GM19239 (cell line): Measurements from ENCODE around the gene PCMTD2.

Source experiments
- DNase-seq: peaks from one replicate; pipeline ENCODE4 v3.0.0; 2011; ENCODE audit warnings: low spot score; ENCODE audit not compliant: insufficient read length
- FAIRE-seq: peaks from 2 replicates; lab custom pipeline; 2011; peaks lifted over from hg19 to GRCh38; lab: Jason Lieb, UNC

Gene PCMTD2

DNA sequence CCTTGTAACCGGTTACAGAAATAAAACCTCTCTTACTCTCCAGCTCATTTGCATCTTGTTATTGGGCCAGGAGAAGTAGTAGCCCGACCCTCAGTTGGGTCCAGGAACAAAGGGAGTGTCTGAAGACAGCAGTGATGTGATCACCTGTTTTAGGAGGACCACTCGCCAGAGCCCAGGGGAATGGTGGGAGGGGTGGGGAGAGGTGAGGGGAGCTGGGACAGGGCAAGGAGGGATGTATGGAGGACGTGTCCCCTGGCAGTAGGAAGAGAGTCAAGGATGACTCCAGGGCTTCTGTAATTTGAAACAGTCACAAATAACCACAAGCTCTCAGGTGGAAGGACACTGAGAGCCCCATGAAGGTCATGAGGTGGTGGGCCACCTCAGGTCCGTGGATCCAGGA is 1.4 kb upstream of the PCMTD2 start:
- no peak for FAIRE-seq
- DNase-seq = no peak

DNA sequence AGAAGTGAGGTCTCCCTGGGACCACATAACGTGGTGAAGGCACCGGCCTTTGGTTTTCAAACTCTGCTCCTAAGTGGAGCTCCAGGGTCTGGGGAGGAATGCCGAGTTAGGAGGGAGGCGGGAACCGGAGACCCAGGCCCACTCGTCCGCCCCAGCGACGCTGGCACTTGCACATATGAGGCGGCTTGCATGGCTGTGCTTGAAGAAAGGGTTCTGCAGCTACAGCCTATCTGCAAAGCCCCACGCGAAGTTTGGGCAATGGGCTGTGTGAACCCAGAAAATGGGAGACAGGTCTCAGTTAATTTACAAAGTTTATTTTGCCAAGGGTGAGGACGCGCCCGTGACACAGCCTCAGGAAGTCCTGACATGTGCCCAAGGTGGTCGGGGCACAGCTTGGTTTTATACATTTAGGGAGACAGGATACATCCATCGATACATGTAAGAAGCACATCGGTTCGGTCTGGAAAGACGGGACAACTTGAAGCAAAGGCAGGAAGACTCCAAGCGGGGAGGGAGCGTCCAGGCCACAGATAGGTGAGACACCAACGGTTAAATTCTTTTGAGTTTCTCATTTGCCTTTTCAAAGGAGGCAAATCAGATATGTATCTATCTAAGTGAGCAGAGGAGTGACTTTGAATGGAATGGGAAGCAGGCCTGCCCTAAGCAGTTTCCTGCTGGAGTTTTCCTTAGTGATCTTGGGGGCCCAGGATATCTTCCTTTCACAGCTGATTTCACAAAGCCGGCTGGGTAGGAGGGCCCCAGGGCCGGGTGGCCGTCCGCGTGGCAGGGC is 782 bp upstream of the PCMTD2 start:
- DNase-seq (no peak), FAIRE-seq (no peak)

DNA sequence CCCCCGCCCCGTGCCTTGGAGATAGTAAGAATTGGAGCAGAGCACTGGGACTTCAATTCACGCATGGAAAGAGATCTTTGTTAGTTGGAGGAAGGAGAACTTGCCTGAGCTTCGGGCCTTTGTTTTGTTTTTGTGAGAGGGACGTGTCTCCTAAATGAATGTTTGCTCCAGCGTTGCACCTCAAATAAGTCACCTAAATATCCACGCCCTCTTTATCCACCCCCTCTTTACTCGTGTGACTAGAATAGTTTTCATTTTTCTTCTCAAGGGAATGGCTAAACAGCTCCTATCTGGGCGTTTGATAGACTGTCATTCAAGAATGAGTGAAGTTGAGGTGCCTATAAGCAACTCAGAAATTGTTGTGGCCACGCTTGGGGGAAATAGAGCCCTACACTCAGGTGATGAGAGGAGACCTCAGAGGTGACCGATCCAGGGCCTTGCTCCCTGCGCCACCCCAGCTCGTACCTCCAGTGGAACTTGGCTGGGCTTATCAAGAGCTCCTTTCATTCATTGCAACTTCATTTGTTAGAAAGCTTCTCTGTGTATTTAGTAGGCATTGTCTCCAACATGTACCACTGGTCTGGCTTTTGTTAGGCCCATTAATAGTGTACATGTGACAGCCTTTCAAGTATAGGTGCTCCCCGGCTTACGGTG is 861 bp downstream of the PCMTD2 start:
- FAIRE-seq (no peak), DNase-seq (no peak)

DNA sequence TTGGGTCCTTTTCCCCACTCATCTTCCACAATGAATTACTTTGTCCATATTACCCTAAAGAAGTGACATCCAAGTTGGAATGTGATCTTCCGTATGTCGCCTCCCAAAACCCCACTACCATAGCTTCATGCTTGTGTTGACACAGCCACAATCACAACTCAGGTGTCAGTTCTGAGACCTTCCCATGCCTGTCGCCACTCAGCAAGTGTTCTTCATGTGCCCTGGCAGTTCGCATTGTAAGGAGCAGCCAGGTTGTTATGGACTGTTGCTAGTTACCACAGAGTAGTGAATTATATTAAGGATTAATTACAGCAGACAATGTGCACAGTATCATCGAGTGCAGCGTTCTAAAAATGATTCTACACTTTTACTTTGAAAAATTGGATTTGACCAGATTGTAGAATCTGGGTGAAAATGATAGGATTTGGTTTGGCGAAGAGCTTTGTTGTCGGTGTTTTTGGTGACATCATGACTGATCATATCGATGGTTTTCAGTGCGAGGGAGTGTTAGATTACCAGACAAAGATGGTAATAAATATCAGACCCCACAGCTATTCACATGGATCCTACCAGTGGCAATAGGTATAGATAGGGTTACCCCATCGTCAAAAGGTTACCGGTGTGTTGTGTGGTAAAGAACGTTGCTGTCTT is 1.7 kb downstream of the PCMTD2 start:
- DNase-seq (no peak), FAIRE-seq (no peak)

DNA sequence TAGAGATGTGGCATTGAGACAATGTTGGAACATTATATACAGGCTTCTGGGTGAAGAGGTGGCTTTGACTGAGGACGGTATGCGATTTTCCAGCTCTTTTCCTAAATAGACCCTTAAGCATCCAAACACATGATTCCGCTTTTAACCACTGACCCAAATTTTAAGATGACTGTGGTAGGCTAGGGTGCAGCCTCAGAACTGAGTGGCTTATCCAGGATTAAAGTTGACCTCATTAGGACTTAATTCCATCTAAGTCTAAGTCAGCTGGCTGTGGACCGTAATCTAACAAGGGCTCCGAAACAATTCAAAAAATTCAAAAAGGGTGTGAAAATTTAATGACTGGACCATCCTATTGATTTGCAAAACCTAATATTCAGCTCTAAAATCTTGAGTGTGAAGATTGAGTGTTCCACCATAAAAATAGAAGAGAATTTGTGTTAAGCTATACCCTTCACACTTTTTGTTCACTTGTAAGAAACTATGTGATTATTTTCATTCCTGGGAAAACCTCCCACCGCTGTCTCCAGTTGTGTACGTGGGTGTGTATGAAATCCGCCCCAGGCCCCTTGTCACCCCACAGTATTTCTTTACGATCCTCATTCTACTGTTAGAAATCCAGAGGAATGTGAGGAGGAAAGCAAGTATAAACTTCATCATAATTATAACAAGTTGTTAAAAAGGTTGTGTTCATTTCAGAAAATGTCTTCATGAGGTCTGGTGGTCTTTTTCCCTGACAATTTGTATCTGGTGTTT is 2.7 kb downstream of the PCMTD2 start:
- FAIRE-seq (no peak), DNase-seq (no peak)

DNA sequence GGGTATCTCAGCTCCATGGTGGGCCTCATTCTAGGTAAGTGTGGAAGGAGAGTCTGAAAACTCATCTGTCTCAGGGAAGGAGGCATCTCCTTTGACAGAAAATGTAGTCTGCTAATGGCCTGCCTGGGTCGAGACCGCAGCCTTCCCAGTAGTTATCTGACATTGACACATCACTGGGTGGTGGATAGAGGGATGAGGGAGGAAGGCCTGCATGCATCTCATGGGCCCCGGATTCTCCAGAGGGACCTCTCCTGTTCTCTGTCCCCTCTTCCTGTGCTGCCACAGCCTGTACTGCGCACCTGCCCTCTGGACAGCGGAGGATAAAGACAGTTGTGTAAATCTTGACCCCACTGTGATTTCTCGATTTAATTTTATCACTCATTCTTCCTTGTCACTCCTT is 4.7 kb downstream of the PCMTD2 start:
- FAIRE-seq = no peak
- DNase-seq = no peak

DNA sequence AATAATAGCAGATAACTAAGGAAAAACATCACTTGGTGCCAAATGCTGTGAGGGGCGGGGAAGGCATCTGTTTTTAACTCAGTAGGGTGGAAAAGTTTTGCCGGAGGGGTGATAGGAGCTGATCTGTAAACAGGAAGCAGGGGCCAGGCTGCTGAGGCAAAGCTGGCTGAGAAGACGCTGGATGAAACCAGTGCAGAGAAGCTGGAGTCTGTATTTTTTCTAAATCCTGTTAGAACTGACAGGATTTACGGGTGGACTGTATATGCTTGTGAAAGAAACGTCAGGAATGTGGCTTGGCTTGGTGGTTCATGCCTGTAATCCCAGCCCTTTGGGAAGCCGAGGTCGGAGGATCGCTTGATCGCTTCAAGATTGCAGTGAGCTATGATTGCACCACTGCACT is 5.6 kb downstream of the PCMTD2 start:
- DNase-seq (no peak), FAIRE-seq (no peak)

DNA sequence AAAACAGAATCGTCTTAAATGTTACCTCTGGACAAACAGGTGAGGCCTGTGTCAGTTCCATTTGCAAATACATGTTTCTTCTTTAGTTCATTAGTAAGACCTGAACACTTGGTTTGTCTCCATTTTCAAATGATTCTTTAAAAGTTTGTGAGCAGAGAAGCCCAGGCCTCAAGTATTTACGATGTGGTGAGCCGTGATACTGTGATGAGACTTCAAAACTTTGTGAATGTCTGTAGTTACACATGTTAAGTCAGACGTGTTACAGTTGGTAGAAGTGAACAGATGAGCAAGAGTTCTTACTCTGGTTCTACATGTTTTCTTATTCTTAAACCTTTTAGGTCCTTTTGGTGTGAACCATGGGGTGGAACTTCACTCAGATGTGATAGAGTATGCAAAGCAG is 8.5 kb downstream of the PCMTD2 start:
- no peak for FAIRE-seq
- DNase-seq = no peak

DNA sequence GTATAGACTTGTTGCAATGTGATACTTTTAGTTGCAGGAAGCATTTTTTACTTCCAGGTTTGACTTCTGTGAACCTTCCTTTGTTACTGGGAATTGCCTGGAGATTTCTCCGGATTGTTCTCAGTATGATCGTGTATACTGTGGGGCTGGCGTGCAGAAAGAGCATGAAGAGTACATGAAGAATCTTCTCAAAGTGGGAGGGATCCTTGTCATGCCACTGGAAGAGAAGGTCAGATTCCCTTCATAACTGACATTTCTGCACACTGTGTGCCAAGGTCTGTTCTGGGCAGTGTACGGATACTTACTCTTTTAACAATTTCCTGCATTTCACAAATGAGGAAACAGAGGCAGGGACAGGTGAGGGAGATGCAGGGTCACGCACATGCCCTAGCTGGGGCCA is 9.7 kb downstream of the PCMTD2 start:
- FAIRE-seq = no peak
- no peak for DNase-seq

DNA sequence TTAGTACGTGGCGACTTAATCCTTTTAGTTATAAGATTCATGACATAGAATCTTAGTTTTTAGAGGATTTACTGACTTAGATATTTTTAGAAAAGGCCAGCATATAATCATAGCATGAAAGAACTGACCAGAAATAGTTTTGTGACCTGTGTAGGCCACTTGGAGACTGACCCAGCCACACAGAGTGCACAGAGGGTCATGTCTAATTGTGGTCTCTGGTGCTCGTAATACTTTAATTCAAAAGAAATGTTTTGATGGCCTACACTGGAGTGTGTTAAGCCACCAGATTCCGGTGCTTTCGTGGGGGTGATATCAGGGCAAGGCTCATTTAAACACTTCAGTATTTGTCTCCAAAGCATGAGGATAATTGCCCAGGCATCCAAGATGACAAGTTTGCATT is 11.4 kb downstream of the PCMTD2 start:
- no peak for DNase-seq
- no peak for FAIRE-seq

DNA sequence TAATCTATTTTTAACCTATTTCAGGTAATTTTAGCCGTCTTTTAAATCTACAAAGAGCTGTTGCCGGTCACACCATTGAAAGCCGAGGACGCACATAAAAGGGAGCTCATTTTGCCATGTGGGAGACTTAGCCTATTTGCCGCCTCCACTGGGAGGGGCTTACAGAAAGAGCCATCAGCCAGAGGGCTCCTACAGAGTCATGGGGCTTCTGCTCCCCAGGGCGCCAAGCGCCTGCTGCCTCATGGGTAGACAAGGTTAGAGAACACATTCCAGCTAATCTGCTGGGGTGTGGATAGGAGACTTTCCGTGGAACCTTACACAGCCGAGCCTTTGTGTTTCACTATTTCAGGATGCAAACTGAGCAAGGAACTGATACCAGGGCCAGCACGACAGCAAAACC is 12.6 kb downstream of the PCMTD2 start:
- DNase-seq (no peak), FAIRE-seq (no peak)

DNA sequence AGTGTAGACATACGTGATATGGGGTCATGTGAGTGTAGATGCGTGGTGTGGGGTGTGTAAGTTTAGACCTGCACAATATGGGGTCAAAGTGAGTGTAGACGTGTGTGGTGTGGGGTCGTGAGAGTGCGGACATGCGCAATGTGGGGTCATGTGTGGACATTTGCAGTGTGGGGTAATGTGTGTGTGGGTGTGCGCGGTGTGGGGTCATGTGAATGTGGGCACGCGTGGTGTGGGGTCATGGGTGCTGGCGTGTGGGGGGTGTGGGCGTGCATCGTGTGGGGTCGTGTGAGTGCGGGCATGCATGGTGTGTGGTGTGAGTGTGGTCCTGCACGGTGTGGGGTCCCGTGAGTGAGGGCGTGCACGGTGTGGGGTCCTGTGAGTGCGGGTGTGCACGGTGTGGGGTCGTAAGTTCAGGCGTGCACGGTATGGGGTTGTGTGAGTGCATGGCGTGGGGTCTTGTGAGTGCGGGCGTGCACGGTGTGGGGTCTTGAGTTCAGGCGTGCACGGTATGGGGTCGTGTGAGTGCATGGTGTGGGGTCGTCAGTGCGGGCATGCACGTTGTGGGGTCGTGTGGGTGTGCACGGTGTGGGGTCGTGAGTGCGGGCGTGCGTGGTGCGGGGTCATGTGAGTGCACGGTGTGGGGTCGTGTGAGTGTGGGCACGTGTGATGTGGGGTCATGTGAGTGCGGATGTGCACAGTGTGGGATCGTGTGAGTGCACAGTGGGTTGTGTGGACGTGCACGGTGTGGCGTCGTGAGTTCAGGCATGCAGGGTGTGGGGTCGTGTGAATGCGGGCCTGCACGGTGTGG is 14.3 kb downstream of the PCMTD2 start:
- DNase-seq = no peak
- no peak for FAIRE-seq

DNA sequence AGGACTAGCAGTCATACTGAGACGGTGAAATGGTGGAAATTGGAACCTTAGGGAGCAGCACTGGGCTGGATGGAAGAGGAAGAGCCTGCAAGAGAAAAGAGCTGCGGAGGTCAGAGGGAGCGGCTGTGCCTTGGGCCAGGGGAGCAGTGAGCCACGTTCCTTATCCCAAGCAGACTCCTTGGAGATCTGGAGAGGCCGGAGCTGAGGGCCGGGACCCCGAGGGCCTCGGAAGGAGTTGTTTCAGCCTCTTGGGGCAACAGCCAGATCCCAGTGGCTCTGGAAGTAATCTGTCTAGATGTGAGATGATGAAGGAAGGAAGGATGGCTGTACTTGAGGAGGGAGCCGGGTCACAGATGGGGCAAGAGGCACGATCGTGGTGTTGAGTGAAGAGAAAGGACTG is 16.1 kb downstream of the PCMTD2 start:
- DNase-seq (no peak), FAIRE-seq (no peak)

DNA sequence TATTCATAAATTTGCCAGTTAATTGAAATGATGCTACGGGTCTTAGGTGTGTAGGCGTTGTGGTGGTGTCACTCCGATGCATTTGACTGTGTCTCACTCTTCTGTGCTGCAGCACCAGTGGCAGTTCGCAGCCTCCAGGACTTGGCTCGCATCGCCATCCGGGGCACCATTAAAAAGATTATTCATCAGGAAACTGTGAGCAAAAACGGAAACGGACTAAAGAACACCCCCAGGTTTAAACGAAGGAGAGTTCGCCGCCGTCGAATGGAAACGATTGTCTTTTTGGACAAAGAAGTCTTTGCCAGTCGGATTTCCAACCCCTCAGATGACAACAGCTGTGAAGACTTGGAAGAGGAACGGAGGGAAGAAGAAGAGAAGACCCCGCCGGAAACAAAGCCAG is 17.6 kb downstream of the PCMTD2 start:
- FAIRE-seq (no peak), DNase-seq (no peak)

DNA sequence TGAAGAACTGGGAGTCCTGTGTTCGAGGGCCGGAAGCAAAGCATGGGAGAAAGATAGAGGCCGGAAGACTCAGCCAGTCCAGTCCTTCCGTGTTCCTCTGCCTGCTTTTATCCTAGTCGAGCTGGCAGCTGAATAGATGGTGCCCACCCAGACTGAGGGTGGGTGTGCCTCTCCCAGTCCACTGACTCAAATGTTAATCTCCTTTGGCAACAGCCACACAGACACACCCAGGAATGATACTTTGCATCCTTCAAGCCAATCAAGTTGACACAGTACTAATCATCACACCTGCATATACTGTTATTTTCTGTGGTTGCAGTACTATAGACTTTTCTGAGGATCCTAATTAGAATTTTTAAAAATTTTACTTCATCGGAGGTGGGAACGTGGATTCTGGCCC is 21.3 kb downstream of the PCMTD2 start:
- DNase-seq = no peak
- FAIRE-seq = no peak

DNA sequence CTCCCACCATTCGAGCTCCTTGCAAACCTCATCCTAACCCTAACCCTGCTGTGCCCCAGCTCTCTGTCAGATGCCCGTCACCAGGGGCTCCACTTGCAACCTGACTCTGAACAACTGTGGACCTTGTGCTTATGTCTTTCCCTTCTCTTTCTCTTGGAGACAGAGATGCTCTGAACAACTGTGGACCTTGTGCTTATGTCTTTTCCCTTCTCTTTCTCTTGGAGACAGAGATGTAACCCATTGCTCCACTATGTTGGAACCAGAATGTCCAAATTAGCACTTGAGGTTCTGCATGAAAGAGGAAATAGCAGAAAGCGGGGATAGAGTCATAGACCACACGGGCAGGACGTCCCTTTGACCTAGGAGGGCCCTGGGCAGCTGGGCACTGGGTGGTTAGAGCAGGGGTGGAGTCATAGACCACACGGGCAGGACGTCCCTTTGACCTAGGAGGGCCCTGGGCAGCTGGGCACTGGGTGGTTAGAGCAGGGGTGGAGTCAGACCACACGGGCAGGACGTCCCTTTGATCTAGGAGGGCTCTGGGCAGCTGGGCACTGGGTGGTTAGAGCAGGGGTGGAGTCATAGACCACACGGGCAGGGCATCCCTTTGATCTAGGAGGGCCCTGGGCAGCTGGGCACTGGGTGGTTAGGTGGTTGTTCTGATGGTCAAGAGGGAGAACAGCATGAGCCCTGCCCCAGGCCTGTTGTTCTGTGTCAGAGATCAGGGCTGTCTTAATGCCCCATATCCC is 22.2 kb downstream of the PCMTD2 start:
- no peak for FAIRE-seq
- no peak for DNase-seq

DNA sequence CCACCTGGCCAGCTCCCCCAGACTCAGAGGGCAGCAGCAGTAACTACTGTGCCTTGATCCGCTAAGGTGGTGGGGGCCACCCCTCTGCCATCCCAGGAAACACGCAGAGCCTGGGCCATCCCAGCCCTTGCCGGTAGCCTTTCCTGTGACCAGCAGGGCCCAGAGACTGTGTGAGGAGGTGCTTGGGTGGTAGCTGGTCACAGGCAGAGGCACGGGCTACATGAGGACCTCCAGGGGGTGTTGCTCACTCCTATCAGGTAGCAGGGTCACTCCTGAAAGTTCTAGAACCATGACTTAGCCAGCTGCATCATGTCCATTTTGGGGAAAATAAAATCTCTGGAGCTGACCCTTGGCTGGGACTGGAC is 22.8 kb downstream of the PCMTD2 start:
- FAIRE-seq = no peak
- no peak for DNase-seq

DNA sequence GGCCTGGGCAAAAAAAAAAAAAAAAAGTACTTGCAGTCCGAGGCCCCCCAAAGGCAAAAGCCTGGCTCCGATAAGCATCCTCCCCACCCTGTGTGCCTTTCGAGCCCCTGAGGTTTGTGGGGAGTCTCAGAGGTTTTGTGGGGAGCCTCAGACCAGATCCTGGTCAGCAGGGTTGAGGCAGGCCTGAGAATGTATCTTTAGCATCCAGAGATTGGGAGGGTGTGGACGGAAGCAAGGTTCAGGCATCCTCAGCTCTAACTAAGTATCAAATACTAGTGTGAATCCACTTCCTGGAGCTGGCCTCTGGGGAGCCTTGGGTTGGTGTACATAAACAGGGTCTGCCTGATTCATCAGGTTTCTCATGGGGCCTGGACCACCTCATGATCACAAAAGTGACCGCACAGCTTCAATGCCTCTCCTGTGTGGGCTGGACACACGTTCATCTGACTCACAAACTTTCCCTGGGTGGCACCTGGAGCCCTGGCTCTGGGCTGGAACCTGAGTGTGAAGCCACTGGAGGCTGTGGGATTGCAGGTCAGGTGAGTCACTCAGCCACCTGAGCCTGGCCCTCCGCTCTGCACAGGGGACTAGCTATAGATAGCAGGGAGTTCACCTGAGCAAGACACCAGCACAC is 24.4 kb downstream of the PCMTD2 start:
- DNase-seq = no peak
- FAIRE-seq = no peak

DNA sequence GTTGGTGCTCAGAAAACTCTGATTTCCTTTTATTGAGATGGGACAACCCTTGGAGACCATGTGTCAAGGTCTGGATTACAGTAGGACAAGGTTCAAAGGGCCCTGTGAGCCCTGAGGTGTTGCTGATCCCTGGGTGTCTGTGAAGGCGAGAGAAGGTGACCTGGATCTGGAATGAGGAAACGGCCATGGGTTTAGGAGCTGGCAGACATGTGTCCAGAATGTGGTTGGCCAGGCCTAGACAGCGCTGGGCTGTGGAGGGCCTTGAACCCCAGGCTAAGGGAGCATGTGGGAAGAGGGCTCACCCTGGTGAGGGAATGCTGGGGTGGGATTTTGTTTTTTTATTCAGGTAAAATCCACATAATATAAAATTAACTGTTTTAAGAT is 24.9 kb downstream of the PCMTD2 start:
- DNase-seq (no peak), FAIRE-seq (no peak)
